ENCODE data around the gene TRIOBP.

DNA sequence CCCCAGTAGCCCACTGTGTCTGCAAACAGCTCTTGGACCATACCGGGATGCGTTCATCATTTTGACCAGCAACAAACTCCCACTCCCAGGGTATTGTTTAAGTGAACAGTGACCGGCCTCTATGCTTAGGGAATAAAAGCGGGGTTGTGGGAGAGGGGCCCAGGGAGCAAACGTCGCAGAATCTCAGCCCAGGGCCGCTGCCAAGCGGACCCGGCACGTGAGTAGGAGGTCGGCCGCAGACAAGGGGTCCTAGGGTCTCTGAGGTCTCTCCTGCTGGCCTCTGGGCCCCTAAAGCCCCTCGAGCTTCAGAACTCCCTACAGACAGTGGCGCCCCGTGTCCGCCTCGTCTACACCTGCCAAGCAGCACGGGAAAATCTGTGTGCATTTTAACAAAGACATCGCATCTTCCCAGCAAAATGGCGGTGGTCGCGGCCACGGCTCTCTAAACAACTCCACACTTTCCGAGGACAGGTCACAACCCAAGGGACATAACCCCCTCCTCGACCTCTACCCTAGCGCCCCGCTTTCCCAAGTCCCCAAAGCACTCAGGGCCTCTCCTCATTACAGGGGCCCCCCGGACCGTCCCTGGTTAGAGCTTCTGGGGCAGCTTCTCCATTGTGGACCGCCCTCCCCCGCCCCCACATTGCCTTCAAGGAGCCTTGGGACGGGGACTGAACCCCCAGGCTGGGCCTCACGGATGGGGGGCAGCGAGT lies 106.9 kb downstream of the TRIOBP start:
- TF ChIP-seq ZNF879 (CRISPR knock-in tag; IDR thresholded peaks at IDR 0.05), result no peak
- TF ChIP-seq ZNF205 (CRISPR knock-in tag; IDR thresholded peaks at IDR 0.05), result no peak
- TF ChIP-seq, protein P1, sequence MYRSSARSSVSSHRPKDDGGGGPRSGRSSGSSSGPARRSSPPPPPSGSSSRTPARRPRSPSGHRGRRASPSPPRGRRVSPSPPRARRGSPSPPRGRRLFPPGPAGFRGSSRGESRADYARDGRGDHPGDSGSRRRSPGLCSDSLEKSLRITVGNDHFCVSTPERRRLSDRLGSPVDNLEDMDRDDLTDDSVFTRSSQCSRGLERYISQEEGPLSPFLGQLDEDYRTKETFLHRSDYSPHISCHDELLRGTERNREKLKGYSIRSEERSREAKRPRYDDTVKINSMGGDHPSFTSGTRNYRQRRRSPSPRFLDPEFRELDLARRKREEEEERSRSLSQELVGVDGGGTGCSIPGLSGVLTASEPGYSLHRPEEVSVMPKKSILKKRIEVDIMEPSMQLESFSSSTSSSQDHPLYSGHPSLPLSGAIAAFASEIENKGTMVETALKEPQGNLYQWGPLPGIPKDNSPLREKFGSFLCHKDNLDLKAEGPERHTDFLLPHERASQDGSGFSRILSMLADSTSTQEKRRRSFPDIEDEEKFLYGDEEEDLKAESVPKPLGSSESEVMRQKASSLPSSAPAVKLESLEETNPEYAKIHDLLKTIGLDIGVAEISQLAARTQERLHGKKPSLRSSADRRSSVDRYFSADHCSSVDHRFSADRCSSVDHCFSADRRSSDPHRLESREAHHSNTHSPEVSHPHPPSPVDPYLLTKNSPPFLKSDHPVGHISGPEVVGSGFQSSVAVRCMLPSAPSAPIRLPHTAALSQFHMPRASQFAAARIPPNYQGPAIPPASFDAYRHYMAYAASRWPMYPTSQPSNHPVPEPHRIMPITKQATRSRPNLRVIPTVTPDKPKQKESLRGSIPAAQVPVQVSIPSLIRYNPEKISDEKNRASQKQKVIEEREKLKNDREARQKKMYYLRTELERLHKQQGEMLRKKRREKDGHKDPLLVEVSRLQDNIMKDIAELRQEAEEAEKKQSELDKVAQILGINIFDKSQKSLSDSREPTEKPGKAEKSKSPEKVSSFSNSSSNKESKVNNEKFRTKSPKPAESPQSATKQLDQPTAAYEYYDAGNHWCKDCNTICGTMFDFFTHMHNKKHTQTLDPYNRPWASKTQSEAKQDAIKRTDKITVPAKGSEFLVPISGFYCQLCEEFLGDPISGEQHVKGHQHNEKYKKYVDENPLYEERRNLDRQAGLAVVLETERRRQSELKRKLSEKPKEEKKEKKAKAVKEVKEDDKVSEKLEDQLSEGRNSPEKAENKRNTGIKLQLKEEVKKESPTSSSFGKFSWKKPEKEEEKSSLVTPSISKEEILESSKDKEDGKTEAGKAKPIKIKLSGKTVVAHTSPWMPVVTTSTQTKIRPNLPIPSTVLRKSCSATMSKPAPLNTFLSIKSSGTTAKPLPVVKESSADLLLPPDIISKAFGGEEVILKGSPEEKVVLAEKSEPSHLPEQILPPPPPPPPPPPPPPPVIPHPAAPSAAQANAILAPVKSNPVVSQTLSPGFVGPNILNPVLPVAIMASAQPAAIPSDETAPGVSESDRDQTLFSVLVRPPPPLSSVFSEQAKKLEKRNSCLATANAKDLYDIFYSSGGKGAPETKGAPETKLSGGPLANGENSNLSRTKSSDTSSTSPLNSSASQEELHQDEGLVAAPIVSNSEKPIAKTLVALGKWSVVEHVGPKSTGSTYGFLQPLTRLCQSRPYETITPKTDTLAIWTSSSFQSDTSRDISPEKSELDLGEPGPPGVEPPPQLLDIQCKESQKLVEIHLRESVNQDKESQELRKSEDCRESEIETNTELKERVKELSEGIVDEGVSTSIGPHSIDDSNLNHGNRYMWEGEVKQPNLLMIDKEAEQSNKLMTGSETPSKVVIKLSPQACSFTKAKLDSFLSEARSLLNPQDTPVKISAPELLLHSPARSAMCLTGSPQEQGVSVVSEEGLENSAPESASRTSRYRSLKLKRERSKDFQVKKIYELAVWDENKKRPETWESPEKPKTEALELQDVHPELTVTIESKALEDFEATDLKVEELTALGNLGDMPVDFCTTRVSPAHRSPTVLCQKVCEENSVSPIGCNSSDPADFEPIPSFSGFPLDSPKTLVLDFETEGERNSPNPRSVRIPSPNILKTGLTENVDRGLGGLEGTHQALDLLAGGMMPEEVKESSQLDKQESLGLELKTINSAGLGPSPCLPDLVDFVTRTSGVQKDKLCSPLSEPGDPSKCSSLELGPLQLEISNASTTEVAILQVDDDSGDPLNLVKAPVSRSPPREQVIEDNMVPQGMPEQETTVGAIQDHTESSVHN (CRISPR knock-in tag; IDR thresholded peaks at IDR 0.05), result no peak
- TF ChIP-seq, protein P2, sequence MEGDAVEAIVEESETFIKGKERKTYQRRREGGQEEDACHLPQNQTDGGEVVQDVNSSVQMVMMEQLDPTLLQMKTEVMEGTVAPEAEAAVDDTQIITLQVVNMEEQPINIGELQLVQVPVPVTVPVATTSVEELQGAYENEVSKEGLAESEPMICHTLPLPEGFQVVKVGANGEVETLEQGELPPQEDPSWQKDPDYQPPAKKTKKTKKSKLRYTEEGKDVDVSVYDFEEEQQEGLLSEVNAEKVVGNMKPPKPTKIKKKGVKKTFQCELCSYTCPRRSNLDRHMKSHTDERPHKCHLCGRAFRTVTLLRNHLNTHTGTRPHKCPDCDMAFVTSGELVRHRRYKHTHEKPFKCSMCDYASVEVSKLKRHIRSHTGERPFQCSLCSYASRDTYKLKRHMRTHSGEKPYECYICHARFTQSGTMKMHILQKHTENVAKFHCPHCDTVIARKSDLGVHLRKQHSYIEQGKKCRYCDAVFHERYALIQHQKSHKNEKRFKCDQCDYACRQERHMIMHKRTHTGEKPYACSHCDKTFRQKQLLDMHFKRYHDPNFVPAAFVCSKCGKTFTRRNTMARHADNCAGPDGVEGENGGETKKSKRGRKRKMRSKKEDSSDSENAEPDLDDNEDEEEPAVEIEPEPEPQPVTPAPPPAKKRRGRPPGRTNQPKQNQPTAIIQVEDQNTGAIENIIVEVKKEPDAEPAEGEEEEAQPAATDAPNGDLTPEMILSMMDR (CRISPR knock-in tag; IDR thresholded peaks at IDR 0.05), result no peak
